GM12892 (cell line): Measurements from ENCODE around the gene GFRA4.

Experiments
- POLR2A ChIP-seq: IDR thresholded peaks from 2 replicates; pipeline ENCODE4 v1.6.1; 2011; ENCODE audit warnings: low read depth, low read length, control low read depth
- POLR2AphosphoS5 ChIP-seq: IDR thresholded peaks from 2 replicates; pipeline ENCODE4 v1.6.1; 2011; ENCODE audit warnings: low read depth, low read length, control low read depth
- TAF1 ChIP-seq: IDR thresholded peaks from 2 replicates; pipeline ENCODE4 v1.6.1; 2011; ENCODE audit warnings: low read depth, mild to moderate bottlenecking, control low read depth, low read length, borderline replicate concordance

DNA sequence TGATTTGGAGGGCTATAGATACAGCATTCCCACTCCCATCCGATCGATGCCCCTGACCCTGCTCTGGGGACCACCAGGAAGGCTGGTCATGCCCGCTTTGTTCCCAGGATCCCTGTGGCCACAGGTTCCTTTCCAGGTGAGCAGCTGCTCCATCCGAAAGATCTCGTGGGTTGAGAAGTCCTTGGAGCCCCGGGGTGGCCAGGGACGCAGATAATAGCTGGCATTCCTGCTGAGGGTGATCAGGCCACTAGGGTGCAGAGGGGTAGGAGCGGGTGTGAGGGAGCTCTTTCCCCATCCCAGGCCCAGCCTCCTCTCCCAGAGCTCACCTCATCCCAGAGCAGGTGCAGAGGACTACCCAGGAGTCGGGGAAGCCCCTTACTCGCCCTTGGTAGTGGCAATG is 11.2 kb upstream of the GFRA4 start:
- no peak for TF ChIP-seq POLR2A
- no peak for TF ChIP-seq POLR2AphosphoS5
- no peak for TF ChIP-seq TAF1
